K562 (cell line): ENCODE data around the gene HMCN2. TPM values are rescaled to one million over a fixed set of nuclear protein-coding genes. Genes with fewer than 3 reads are reported as not detected.

Experiments used
- ATAC-seq: fragments of 200-7000 bp; cut with Tn5 transposase; 3 replicates; pipeline ENCODE4 v1.9.1; 2020; ENCODE audit warnings: moderate library complexity
- BruUV-seq: library from RNA; stranded (reverse); fragments of 400-500 nt; replicated peaks from 2 replicates; lab custom pipeline; 2021; lab: Mats Ljungman, UMichigan
- CTCF ChIA-PET: fragments of 300-600 bp; formaldehyde crosslinking; extraction: SDS; loops from one replicate; lab custom pipeline; 2021; ENCODE audit warnings: low intra/inter-chr PET ratio; lab: Yijun Ruan, JAX
- POLR2A ChIA-PET: fragments of 300-600, 350-650 bp; sonication (Branson Sonifier 250); formaldehyde crosslinking; extraction: SDS; loops from one replicate; lab custom pipeline; 2021; ENCODE audit warnings: antibody characterized with exemption, inconsistent platforms; lab: Yijun Ruan, JAX
- DNase-seq, 4 experiments: peaks; one replicate each; pipeline versions ENCODE4 v3.0.0 to v3.0.0-alpha.2; 2011 to 2018; ENCODE audit warnings: low spot score in 3 of 4, mixed read lengths in 3 of 4; ENCODE audit errors: extremely low read depth in 1 of 4
- FAIRE-seq: peaks from 2 replicates; lab custom pipeline; 2011; peaks lifted over from hg19 to GRCh38; lab: Jason Lieb, UNC
- H2AFZ ChIP-seq: 2 replicates; pipeline ENCODE4 v1.6.0; 2011; ENCODE audit warnings: low read depth, low read length, control low read depth, inconsistent platforms
- H3K27ac ChIP-seq: fragments of 200-600 bp; 3 replicates; pipeline ENCODE4 v1.8.0; 2011; ENCODE audit warnings: low read depth, mild to moderate bottlenecking, control low read depth, inconsistent platforms, low read length, moderate library complexity, mixed read lengths; ENCODE audit errors: extremely low read depth
- H3K27me3 ChIP-seq, 2 experiments: fragments of 300-600 bp in 1 of 2; 2 replicates in 1 of 2; 3 replicates in 1 of 2; pipeline versions ENCODE4 v1.6.0 to v1.8.0; 2011; ENCODE audit warnings: inconsistent platforms in 2 of 2, low read length in 2 of 2, mild to moderate bottlenecking in 1 of 2, mixed read lengths in 1 of 2, moderate library complexity in 1 of 2; ENCODE audit not compliant: control insufficient read depth in 2 of 2, insufficient read depth in 2 of 2
- H3K36me3 ChIP-seq: fragments of 300-600 bp; 3 replicates; pipeline ENCODE4 v1.8.0; 2011; ENCODE audit warnings: mild to moderate bottlenecking, low read length, inconsistent platforms; ENCODE audit not compliant: control insufficient read depth, insufficient read depth
- H3K4me1 ChIP-seq, 2 experiments: fragments of 200-600 bp in 1 of 2; replicated peaks in 1 of 2; 2 replicates in 1 of 2; 3 replicates in 1 of 2; pipeline versions ENCODE4 v1.5.1 to v1.8.0; 2011; ENCODE audit warnings: inconsistent platforms in 2 of 2, low read length in 2 of 2, mild to moderate bottlenecking in 1 of 2, mixed read lengths in 1 of 2, moderate library complexity in 1 of 2; ENCODE audit not compliant: control insufficient read depth in 2 of 2, insufficient read depth in 2 of 2
- H3K4me2 ChIP-seq: 2 replicates; pipeline ENCODE4 v1.6.1; 2011; ENCODE audit warnings: low read length, control low read depth, inconsistent platforms, mixed read lengths; ENCODE audit not compliant: insufficient read depth
- H3K4me3 ChIP-seq: fragments of 200-600 bp; sonication (generic), shearing (Covaris generic); 2 replicates; pipeline ENCODE4 v1.5.1; 2016; ENCODE audit warnings: control low read depth, inconsistent platforms
- H3K79me2 ChIP-seq: fragments of 200-600 bp; 3 replicates; pipeline ENCODE4 v1.8.0; 2011; ENCODE audit warnings: low read length, inconsistent platforms; ENCODE audit not compliant: control insufficient read depth, insufficient read depth
- H3K9ac ChIP-seq, 2 experiments: 2 replicates each; pipeline versions ENCODE4 v1.6.0 to v1.6.1; 2011; ENCODE audit warnings: low read depth in 2 of 2, low read length in 2 of 2, control low read depth in 1 of 2, inconsistent platforms in 1 of 2, mild to moderate bottlenecking in 1 of 2, mixed read lengths in 1 of 2; ENCODE audit not compliant: insufficient read depth in 1 of 2
- H3K9me1 ChIP-seq: one replicate; pipeline ENCODE4 v1.6.0; 2011; ENCODE audit warnings: inconsistent platforms, mild to moderate bottlenecking, low read length, moderate library complexity; ENCODE audit not compliant: control insufficient read depth, insufficient read depth
- H3K9me3 ChIP-seq: replicated peaks from 2 replicates; pipeline ENCODE4 v1.5.1; 2011; ENCODE audit warnings: low read depth, low read length, inconsistent platforms; ENCODE audit not compliant: control insufficient read depth, insufficient read depth
- H4K20me1 ChIP-seq: replicated peaks from 2 replicates; pipeline ENCODE4 v1.6.1; 2011; ENCODE audit warnings: low read length, inconsistent platforms, mixed read lengths; ENCODE audit not compliant: control insufficient read depth, insufficient read depth
- DEAF1 ChIP-seq: fragments of 450-650 bp; formaldehyde crosslinking; IDR thresholded peaks from 2 replicates; pipeline ENCODE4 v1.4.0; 2020; ENCODE audit warnings: mild to moderate bottlenecking, moderate library complexity
- DPF2 ChIP-seq: fragments of 450-650 bp; IDR thresholded peaks from 2 replicates; pipeline ENCODE4 v1.6.1; 2016
- ELK1 ChIP-seq: sonication (generic); formaldehyde crosslinking; IDR thresholded peaks from 2 replicates; pipeline ENCODE4 v1.8.1; 2022; ENCODE audit warnings: missing genetic modification reagents
- ERF ChIP-seq: fragments of 450-650 bp; formaldehyde crosslinking; IDR thresholded peaks from 2 replicates; pipeline ENCODE4 v1.4.0; 2020; ENCODE audit warnings: mild to moderate bottlenecking, mixed read lengths
- ESRRA ChIP-seq: fragments of 450-650 bp; IDR thresholded peaks from 2 replicates; pipeline ENCODE4 v1.6.1; 2014; ENCODE audit warnings: low read depth, mild to moderate bottlenecking, moderate library complexity, borderline replicate concordance
- HDAC2 ChIP-seq: fragments of 450-650 bp; IDR thresholded peaks from 2 replicates; pipeline ENCODE4 v1.6.1; 2016; ENCODE audit warnings: mild to moderate bottlenecking
- HNRNPK ChIP-seq: fragments of 200-400 bp; formaldehyde crosslinking; IDR thresholded peaks from one replicate; pipeline ENCODE4 v1.6.1; 2018; ENCODE audit warnings: mild to moderate bottlenecking, low read depth, low read length; ENCODE audit not compliant: poor library complexity, severe bottlenecking
- KAT8 ChIP-seq: fragments of 450-650 bp; IDR thresholded peaks from 2 replicates; pipeline ENCODE4 v1.6.1; 2016; ENCODE audit warnings: low read depth, mild to moderate bottlenecking
- LARP7 ChIP-seq: fragments of 450-650 bp; IDR thresholded peaks from 2 replicates; pipeline ENCODE4 v1.6.1; 2016
- TCF7 ChIP-seq: sonication (generic); IDR thresholded peaks from 2 replicates; pipeline ENCODE4 v1.6.1; 2016; ENCODE audit warnings: antibody characterized with exemption, borderline replicate concordance
- TCF7L2 ChIP-seq: fragments of 150-350 bp; IDR thresholded peaks from 2 replicates; pipeline ENCODE4 v1.6.1; 2016; ENCODE audit warnings: low read depth, mild to moderate bottlenecking, low read length, moderate library complexity
- WGBS: fragments of 100-300 bp; shearing (Covaris generic); methylation state at CpG from one replicate; pipeline ENCODE4 v1.1.6; 2016; ENCODE audit warnings: low coverage, mixed read lengths; ENCODE audit not compliant: insufficient coverage; ENCODE audit errors: missing lambda C conversion rate; 5-methylcytosine and 5-hydroxymethylcytosine counted together
- in situ Hi-C: fragments of 300-500 bp; cut with MboI; formaldehyde crosslinking; loops from 4 replicates; pipeline ENCODE4 v1.15.0; 2018; ENCODE audit warnings: inconsistent platforms, mixed read lengths
- intact Hi-C: fragments of 100-400 bp; cut with micrococcal nuclease; formaldehyde crosslinking; loops from 2 replicates; pipeline ENCODE4 v1.14.2; 2022
- polyA plus RNA-seq, 8 experiments: library from polyadenylated mRNA; depleted of rRNA in 4 of 8; stranded (reverse) in 5 of 8; unstranded in 3 of 8; fragments of >200 nt; fragmentation: Nextera tagmentation in 2 of 8; fragmentation: Illumina TruSeq in 1 of 8; extraction: Ambion mirVana in 2 of 8; extraction: Trizol in 1 of 8; gene quantifications; 2 replicates each; pipeline versions ENCODE4 v1.2.1 to v1.2.3, GENCODE V29; 2011 to 2014; ENCODE audit warnings: inconsistent platforms in 1 of 8, missing spikeins in 1 of 8
- total RNA-seq, 7 experiments: library from RNA; depleted of rRNA in 6 of 7; stranded (reverse); fragments of >200 nt in 6 of 7; fragmentation: Illumina TruSeq in 2 of 7; extraction: Trizol in 2 of 7; gene quantifications; 2 replicates each; pipeline versions ENCODE4 v1.2.1 to v1.2.3, GENCODE V29; 2011 to 2021; ENCODE audit warnings: low replicate concordance in 1 of 7

HMCN2 gene
- total and polyA plus RNA-seq, 9 of the 15 experiments (the other 6 are each of a cell fraction or from before 2014, with no cell fraction given), result 0.01 TPM; not detected in 8

GRCh38 chr9:130356033-130356432 is 90.5 kb downstream of the HMCN2 start:
- no peak overlapping the region for H2AFZ ChIP-seq
- DNase-seq (no peak), FAIRE-seq (no peak), ATAC-seq (no peak)
- no peak overlapping the region for H3K27ac ChIP-seq
- ChIA-PET POLR2A (interaction anchor here (0.6 to 1.3 kb wide), 2 partner anchors 110 to 240 kb away, joined by 3 read pairs; no protein-coding TSS in a partner anchor), CTCF (no interaction called here)
- no peak overlapping the region for H3K4me2 ChIP-seq
- peaks cover 5 to 60% of the 10 kb centered on the region in 2 experiments; a peak in 3 of 5 replicates for H3K27me3 ChIP-seq
- H3K9me1 ChIP-seq, result no peaks in the 10 kb centered on the region
- intact Hi-C loops, result no loop called here
- H3K4me3 ChIP-seq, result no peak overlapping the region
- peaks cover 0 to 8% of the 10 kb centered on the region in 2 experiments; a peak in 2 of 5 replicates for H3K4me1 ChIP-seq
- H4K20me1 ChIP-seq, result peaks cover 3% of the 10 kb centered on the region; the same call in 1 of the 2 replicates
- in situ Hi-C loops, result no loop called here
- TF ChIP-seq DPF2, result no peak
- no peak for TF ChIP-seq ERF
- TF ChIP-seq DEAF1 (CRISPR knock-in tag), result no peak
- no peak for TF ChIP-seq LARP7
- no peak for TF ChIP-seq ELK1 (CRISPR knock-in tag)
- no peak for TF ChIP-seq KAT8
- no peak for TF ChIP-seq HNRNPK
- TF ChIP-seq HDAC2, result no peak
- no peak for TF ChIP-seq TCF7L2
- no peak for TF ChIP-seq ESRRA
- TF ChIP-seq TCF7, result no peak
- no peaks in the 10 kb centered on the region for H3K79me2 ChIP-seq
- H3K36me3 ChIP-seq, result no peaks in the 10 kb centered on the region
- WGBS, result 0% methylated on average over 13 of the region's 13 CpGs
- H3K9ac ChIP-seq, result peak overlapping the region in 1 of 2 experiments; percentile 26; a peak in 1 of 4 replicates
- no TSS peak for BruUV-seq
- H3K9me3 ChIP-seq, result no peaks in the 10 kb centered on the region
